ENCODE data around the gene ANKRD12.

Gene ANKRD12

DNA sequence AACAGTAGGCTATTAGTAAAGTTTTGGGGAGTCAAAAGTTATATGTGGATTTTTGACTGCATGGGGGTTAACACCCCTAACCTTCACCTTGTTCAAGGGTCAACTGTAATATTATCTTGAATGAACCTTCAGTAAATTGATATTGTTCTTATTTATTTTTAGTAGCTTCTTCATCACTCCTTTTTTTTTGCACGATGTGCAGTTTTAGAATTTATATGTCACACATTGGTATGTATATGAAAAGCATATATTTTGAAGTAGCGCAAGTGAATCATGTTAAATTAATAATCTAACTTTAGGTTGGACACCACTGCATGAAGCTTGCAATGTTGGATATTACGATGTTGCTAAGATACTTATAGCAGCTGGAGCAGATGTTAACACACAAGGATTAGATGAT is 79.9 kb downstream of the ANKRD12 start:
- no peak for ATAC-seq (replicated peaks)
- no peak for DNase-seq
- H3K36me3 Mint-ChIP-seq (ENCODE audit: insufficient read depth) = peaks cover 85% of the 10 kb centered on the region
- H3K4me3 Mint-ChIP-seq = no peak overlapping the region
- no peaks in the 10 kb centered on the region for H3K27me3 Mint-ChIP-seq
- no peaks in the 10 kb centered on the region for H3K9me3 Mint-ChIP-seq
- peaks cover under 1 to 48% of the 10 kb centered on the region in 2 donors for H3K4me1 Mint-ChIP-seq (ENCODE audit: low read depth in 2 of 2)
- peak overlapping the region in 1 of 2 donors; percentile 13 for H3K27ac Mint-ChIP-seq

DNA sequence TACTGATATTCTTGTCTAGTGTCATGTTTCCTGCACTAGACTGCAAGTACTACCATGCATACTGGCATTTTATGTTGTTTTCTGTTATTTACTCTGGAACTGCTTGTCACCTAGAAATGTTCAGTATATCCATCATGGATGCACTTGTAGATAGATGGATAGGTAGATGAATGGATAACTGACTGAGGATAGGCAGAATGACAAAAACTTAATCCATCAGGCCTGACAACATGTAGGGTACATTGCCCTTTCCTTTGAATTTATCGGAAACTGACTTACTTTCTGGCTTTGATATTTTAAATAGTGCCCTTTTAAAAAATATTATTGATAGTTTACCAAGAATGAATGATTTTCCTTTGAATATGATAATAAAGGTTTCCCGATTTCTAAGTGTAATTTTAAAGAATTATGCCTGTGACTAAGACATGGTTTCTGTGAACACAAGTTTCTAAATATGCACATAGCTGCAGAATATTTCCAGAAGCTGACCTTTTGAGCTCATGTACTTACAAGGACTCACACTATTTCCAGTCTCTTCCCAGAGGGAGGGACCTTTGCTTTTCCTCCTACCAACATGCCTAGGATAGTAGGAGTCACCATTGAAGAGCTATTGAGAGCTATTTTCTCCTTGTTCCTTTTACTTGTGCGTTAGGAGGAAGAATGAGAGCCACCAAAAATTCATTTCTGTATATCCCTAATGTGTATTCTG is 81.3 kb downstream of the ANKRD12 start:
- ATAC-seq (replicated peaks) (no peak), DNase-seq (no peak)
- Mint-ChIP-seq H3K4me1 (ENCODE audit: low read depth in 2 of 2) (peaks cover 2 to 40% of the 10 kb centered on the region in 2 donors), H3K9me3 (no peaks in the 10 kb centered on the region), H3K27ac (no peak overlapping the region), H3K36me3 (ENCODE audit: insufficient read depth) (peaks cover 86% of the 10 kb centered on the region), H3K4me3 (no peak overlapping the region), H3K27me3 (no peaks in the 10 kb centered on the region)

DNA sequence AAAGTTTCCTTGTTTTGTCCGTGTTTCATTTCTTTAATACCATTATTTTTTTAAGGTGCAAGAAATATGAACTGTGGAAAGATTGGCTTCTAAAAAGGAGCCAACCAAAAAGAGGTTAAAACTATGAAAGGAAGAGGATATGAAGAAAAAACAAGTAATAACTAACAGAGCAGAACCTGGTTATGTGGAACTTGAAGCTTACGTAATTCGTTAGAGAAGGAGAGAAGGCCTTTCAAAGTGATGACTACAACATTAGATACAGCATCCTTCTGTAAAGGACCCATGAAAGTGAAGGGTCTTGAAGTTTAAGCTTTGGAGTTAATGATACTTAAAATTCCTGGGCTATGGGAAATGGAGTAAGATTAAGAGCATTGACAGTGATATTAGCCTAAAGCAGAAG is 84.5 kb downstream of the ANKRD12 start:
- DNase-seq (no peak), ATAC-seq (replicated peaks) (no peak)
- Mint-ChIP-seq H3K9me3 (no peaks in the 10 kb centered on the region), H3K27ac (peak overlapping the region in 1 of 2 donors; percentile 60), H3K27me3 (no peaks in the 10 kb centered on the region), H3K36me3 (ENCODE audit: insufficient read depth) (peaks cover 85% of the 10 kb centered on the region), H3K4me3 (no peak overlapping the region), H3K4me1 (ENCODE audit: low read depth in 2 of 2) (peaks cover 5 to 27% of the 10 kb centered on the region in 2 donors)

DNA sequence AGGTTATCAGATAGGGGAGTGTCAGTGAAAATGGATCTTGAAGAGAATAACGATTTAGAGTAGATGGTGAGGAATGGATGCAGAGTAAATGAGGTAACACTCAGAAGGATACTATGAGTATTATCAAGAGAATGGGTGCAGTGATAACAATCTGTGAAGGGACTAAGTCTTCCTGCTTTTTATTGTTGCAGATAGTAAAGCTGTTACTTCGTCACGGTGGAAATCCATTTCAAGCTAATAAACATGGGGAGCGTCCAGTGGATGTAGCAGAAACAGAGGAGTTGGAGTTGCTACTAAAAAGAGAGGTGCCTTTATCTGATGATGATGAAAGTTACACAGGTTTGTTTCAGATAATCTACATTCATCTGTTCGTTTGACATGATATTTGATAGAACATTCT is 85.1 kb downstream of the ANKRD12 start:
- no peak overlapping the region for H3K27ac Mint-ChIP-seq
- no peaks in the 10 kb centered on the region for H3K27me3 Mint-ChIP-seq
- H3K36me3 Mint-ChIP-seq (ENCODE audit: insufficient read depth) = peaks cover 80% of the 10 kb centered on the region
- DNase-seq (no peak), ATAC-seq (replicated peaks) (no peak)
- H3K9me3 Mint-ChIP-seq = no peaks in the 10 kb centered on the region
- peaks cover 7 to 27% of the 10 kb centered on the region in 2 donors for H3K4me1 Mint-ChIP-seq (ENCODE audit: low read depth in 2 of 2)
- no peak overlapping the region for H3K4me3 Mint-ChIP-seq

DNA sequence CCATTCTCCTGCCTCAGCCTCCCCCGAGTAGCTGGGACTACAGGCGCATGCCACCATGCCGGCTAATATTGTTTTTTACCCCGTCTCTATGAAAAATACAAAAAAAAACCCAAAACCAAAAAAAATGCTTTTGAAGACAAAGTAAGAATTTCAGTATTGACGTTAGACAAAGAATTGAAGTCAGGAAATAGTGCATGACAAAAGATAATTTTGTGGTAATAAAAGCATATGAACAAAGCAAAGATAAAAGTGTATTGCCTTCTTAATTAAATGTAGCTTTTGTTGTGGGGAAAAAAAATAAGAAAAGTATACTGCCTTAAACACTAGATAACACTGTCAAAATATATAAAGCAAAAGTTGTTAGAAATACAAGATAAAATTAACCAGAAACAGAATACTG is 86.8 kb downstream of the ANKRD12 start:
- H3K27me3 Mint-ChIP-seq = no peaks in the 10 kb centered on the region
- H3K4me3 Mint-ChIP-seq = no peak overlapping the region
- peak overlapping the region; percentile 47 to 57 for H3K27ac Mint-ChIP-seq
- H3K9me3 Mint-ChIP-seq = no peaks in the 10 kb centered on the region
- H3K4me1 Mint-ChIP-seq (ENCODE audit: low read depth in 2 of 2) = peaks cover 15 to 38% of the 10 kb centered on the region in 2 donors
- DNase-seq (no peak), ATAC-seq (replicated peaks) (no peak)
- H3K36me3 Mint-ChIP-seq (ENCODE audit: insufficient read depth) = peaks cover 72% of the 10 kb centered on the region

DNA sequence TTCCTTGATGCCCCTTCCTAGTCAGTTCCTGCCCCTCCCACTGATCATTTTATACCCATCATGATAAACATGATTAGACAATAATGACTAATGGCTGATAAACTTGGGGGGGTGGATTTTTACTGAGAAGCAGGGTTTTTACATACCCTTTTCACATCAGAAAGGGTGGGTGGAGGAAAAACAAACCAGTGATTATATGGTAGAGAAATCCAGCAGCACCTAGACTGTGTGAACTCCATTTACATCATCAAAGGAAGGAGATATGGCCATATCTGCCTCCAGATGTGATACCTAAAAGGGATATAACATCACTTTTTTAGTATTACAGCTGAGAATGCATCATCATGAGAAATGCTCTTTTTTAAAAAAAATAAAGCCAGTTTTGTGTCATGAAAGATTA is 89.9 kb downstream of the ANKRD12 start:
- H3K27me3 Mint-ChIP-seq = no peaks in the 10 kb centered on the region
- no peaks in the 10 kb centered on the region for H3K9me3 Mint-ChIP-seq
- ATAC-seq (replicated peaks) = no peak
- DNase-seq = no peak
- peaks cover 30 to 40% of the 10 kb centered on the region in 2 donors for H3K4me1 Mint-ChIP-seq (ENCODE audit: low read depth in 2 of 2)
- peak overlapping the region in 1 of 2 donors; percentile 12 for H3K27ac Mint-ChIP-seq
- H3K4me3 Mint-ChIP-seq = no peak overlapping the region
- peaks cover 59% of the 10 kb centered on the region for H3K36me3 Mint-ChIP-seq (ENCODE audit: insufficient read depth)

DNA sequence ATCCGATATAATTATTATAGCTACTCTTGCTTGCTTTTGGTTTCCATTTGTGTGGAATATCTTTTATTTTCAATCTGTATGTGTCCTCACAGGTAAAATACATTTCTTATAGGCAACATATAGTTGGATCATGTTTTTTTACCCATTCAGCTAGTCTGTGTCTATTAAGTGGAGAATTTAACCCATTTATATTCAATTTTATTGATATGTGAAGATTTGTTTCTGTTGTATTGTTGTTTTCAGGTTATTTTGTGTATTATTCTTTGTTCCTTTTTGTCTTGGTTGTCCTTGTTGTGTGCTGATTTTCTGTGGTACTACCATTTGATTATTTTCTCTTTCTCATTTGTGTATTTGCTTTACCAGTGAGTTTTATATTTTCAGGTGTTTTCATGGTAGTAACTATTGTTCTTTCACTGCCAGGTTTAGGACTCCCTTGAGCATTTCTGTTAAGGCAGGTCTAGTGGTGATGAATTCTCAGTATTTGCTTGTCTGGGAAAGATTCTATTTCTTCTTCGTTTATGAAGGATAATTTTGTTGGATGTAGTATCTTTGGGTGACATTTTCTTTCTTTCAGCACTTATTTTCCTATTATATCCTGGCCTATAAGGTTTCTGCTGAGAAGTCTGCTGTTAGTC is 95.4 kb downstream of the ANKRD12 start:
- Mint-ChIP-seq H3K4me1 (ENCODE audit: low read depth in 2 of 2) (peaks cover 35 to 54% of the 10 kb centered on the region in 2 donors), H3K4me3 (no peak overlapping the region), H3K36me3 (ENCODE audit: insufficient read depth) (peaks cover 71% of the 10 kb centered on the region), H3K27me3 (no peaks in the 10 kb centered on the region), H3K27ac (peak overlapping the region in 1 of 2 donors; percentile 7), H3K9me3 (peaks cover 0 to 6% of the 10 kb centered on the region in 2 donors)
- ATAC-seq (replicated peaks) (no peak), DNase-seq (no peak)

DNA sequence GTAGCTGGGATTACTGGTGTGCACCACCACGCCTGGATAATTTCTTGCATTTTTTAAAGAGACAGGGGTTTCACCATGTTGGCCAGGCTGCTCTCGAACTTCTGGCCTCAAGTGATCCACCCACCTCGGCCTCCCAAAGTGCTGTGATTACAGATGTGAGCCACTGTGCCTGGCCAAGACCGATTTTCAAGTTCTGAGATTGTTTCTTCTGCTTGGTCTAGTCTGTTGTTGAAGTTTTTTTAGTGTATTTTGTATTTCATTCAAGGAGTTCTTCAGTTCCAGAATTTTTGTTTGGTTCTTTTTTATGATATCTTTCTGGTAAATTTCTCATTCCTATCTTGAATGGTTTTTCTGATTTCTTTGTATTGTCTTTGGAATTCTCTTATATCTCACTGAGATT is 96.4 kb downstream of the ANKRD12 start:
- ATAC-seq (replicated peaks) (no peak), DNase-seq (no peak)
- Mint-ChIP-seq H3K27me3 (no peaks in the 10 kb centered on the region), H3K4me3 (no peak overlapping the region), H3K27ac (no peak overlapping the region), H3K9me3 (peaks cover 0 to 6% of the 10 kb centered on the region in 2 donors), H3K36me3 (ENCODE audit: insufficient read depth) (peaks cover 73% of the 10 kb centered on the region), H3K4me1 (ENCODE audit: low read depth in 2 of 2) (peaks cover 32 to 46% of the 10 kb centered on the region in 2 donors)

DNA sequence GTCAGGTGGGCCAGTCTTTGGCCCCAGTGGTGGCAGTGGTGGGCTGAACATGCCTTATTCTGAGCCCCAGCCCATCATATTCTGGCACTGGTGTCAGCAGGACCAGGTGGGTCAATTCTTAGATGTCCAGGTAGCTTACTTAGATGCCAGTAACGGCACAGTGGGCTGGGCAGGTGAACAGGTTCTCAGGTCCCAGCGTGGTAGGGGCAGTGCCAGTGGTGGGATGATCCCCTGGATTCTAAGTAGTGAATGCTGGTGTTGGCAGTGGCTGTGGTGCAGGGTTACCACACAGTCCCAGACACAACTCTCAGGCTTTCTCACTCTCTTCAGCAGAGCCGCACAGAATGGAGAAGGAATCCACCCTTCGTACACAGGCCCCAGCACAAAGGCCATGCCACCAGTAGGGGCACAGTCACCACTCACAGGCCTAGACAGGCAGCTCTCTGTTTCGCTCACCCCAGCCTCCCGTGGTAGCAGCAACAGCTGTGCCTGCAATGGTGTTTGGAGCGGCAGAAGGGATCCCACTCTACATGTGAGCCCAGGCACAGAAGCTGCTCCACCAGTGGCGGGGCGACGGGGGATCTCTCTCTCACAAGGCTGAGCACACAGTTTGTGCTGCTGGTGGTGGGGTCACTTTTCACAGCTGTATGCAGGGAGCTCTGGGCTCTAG is 97.3 kb downstream of the ANKRD12 start:
- H3K27ac Mint-ChIP-seq = peak overlapping the region in 1 of 2 donors; percentile 53
- H3K9me3 Mint-ChIP-seq = peaks cover 0 to 6% of the 10 kb centered on the region in 2 donors
- H3K4me1 Mint-ChIP-seq (ENCODE audit: low read depth in 2 of 2) = peaks cover 25 to 36% of the 10 kb centered on the region in 2 donors
- no peak overlapping the region for H3K4me3 Mint-ChIP-seq
- H3K36me3 Mint-ChIP-seq (ENCODE audit: insufficient read depth) = peaks cover 70% of the 10 kb centered on the region
- ATAC-seq (replicated peaks) (no peak), DNase-seq (no peak)
- no peaks in the 10 kb centered on the region for H3K27me3 Mint-ChIP-seq

DNA sequence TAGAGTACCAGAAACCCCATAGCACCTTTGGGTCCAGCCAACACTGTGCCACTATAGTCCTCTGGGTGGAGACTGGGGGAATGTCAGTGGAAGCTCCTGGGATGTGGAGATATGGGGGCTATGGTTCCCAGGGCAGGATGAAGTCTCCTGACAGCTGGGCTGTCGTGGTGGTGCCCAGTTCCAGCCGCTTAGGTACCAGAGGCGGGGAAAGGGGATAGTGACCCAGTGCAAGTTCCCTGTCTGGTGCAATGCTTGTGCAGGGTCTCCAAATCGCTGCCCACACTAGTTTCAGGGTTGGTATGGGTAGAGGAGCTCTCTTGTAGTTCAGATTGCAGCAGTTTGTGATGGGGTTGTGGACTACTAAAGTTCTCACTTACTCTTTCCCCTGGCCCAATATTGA is 97.9 kb downstream of the ANKRD12 start:
- Mint-ChIP-seq H3K27ac (peak overlapping the region in 1 of 2 donors; percentile 53), H3K27me3 (no peaks in the 10 kb centered on the region), H3K9me3 (peaks cover 0 to 6% of the 10 kb centered on the region in 2 donors), H3K4me3 (no peak overlapping the region), H3K4me1 (ENCODE audit: low read depth in 2 of 2) (peaks cover 18 to 30% of the 10 kb centered on the region in 2 donors), H3K36me3 (ENCODE audit: insufficient read depth) (peaks cover 70% of the 10 kb centered on the region)
- no peak for DNase-seq
- no peak for ATAC-seq (replicated peaks)

DNA sequence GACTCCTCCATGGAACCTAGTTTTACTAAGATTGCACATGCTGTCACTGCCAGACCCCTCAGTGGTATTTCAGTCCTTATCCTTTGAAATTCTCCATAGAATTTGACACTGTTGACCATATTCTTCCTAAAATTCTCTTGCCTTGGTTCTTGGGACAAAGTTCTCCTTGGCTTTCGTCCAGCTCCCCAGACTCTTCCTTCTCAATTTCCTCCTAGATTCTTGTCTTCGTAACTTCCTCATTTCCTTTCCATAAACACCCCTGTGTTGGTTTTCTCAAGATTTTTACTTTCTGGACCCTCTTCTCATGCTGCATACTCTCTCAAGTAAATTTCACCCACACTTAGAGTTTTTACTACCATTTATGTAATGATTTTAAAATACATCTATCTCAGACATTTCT is 101.4 kb downstream of the ANKRD12 start:
- Mint-ChIP-seq H3K36me3 (ENCODE audit: insufficient read depth) (peaks cover 52% of the 10 kb centered on the region), H3K27me3 (no peaks in the 10 kb centered on the region), H3K4me3 (no peak overlapping the region), H3K27ac (peak overlapping the region; percentile 1 to 23), H3K4me1 (ENCODE audit: low read depth in 2 of 2) (peaks cover 11 to 18% of the 10 kb centered on the region in 2 donors), H3K9me3 (no peaks in the 10 kb centered on the region)
- DNase-seq = no peak
- ATAC-seq (replicated peaks) = no peak

DNA sequence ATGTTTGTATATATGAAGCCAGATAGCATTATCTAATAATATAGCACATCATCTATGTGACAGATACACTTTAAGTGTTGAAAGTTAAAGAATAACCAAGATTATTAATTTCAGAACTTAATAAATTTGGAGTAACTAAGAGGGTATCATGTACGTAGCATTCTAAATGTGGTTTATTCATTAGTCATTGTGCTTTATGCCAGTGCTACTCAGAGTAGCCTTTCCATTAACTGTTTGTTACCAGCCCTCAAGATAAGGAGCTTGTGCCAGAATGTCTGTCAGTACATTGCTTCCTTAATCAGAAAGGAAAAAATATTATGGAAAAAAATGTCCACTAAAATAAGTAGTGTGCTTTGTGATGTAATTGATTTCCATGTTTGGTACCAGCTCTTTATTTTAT is 103.1 kb downstream of the ANKRD12 start:
- no peaks in the 10 kb centered on the region for H3K9me3 Mint-ChIP-seq
- ATAC-seq (replicated peaks) = no peak
- H3K27me3 Mint-ChIP-seq = no peaks in the 10 kb centered on the region
- no peak overlapping the region for H3K4me3 Mint-ChIP-seq
- no peak for DNase-seq
- no peak overlapping the region for H3K27ac Mint-ChIP-seq
- peaks cover 7 to 10% of the 10 kb centered on the region in 2 donors for H3K4me1 Mint-ChIP-seq (ENCODE audit: low read depth in 2 of 2)
- H3K36me3 Mint-ChIP-seq (ENCODE audit: insufficient read depth) = peaks cover 51% of the 10 kb centered on the region

DNA sequence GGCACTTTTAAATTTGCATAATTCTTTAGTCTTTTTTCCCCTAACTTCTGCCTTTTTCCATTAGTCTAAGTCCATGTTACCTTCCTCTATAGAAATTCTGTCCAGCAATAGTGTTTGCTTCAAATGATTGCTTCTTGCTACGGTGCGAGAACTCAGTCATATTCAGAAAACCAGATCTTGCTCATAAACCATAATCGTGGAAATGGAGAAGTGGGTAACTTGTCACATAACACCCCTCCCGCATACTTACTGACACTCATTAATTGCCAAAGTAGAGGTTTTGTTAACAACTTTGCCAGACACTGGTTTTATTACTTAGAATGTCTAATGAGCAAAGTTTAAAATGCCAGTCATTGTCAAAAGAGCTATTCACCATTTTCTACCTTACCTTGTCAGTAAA is 103.7 kb downstream of the ANKRD12 start:
- H3K9me3 Mint-ChIP-seq = no peaks in the 10 kb centered on the region
- DNase-seq (no peak), ATAC-seq (replicated peaks) (no peak)
- no peak overlapping the region for H3K27ac Mint-ChIP-seq
- peaks cover 6 to 7% of the 10 kb centered on the region in 2 donors for H3K4me1 Mint-ChIP-seq (ENCODE audit: low read depth in 2 of 2)
- no peak overlapping the region for H3K4me3 Mint-ChIP-seq
- H3K27me3 Mint-ChIP-seq = no peaks in the 10 kb centered on the region
- H3K36me3 Mint-ChIP-seq (ENCODE audit: insufficient read depth) = peaks cover 47% of the 10 kb centered on the region

DNA sequence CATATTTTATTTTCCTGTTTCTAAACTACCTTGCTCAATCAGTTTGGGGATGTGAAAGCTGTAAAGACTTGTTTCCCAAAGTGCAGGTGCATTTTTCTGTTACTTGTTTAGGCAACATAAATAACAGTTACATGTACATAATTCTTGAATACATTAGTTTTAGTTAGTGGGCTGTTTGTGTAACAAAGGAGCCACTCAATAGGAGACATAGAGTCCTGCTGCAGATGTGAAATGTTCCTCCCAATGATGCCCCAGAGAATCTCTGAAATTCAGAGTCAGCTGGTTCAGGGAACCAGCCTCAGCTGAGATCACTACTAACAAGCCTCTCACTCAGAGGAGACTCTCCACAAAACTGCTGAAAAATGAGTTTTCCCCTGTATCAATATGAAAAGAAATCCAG is 106.4 kb downstream of the ANKRD12 start:
- no peaks in the 10 kb centered on the region for H3K27me3 Mint-ChIP-seq
- no peak overlapping the region for H3K27ac Mint-ChIP-seq
- H3K4me3 Mint-ChIP-seq = no peak overlapping the region
- peaks cover 33% of the 10 kb centered on the region for H3K36me3 Mint-ChIP-seq (ENCODE audit: insufficient read depth)
- DNase-seq = no peak
- H3K4me1 Mint-ChIP-seq (ENCODE audit: low read depth in 2 of 2) = peaks cover 6 to 7% of the 10 kb centered on the region in 2 donors
- H3K9me3 Mint-ChIP-seq = no peaks in the 10 kb centered on the region
- no peak for ATAC-seq (replicated peaks)

Measured in effector memory CD8-positive, alpha-beta T cell (primary cell).